Colonic mucosa (tissue), 4 donors: ENCODE data around the gene ACOD1. TPM values are rescaled to one million over a fixed set of nuclear protein-coding genes. Genes with fewer than 3 reads are reported as not detected.
"Not testable (repeated sequence)": the region's sequence is repeated elsewhere in the genome, so short reads cannot be mapped to it uniquely, and the experiment has no call there.

Source experiments
- DNase-seq: peaks from one replicate; pipeline ENCODE4 v3.0.0-alpha.2; 2020
- H3K27ac ChIP-seq: fragments of 200-600 bp; one replicate; pipeline ENCODE4 v1.8.0; 2021
- H3K27me3 ChIP-seq: fragments of 200-600 bp; one replicate; pipeline ENCODE4 v1.8.0; 2021
- H3K36me3 ChIP-seq: fragments of 200-600 bp; one replicate; pipeline ENCODE4 v1.8.0; 2021
- H3K4me1 ChIP-seq: fragments of 200-600 bp; one replicate; pipeline ENCODE4 v1.8.0; 2021; ENCODE audit warnings: mild to moderate bottlenecking
- H3K4me3 ChIP-seq: fragments of 200-600 bp; one replicate; pipeline ENCODE4 v1.8.0; 2021
- H3K9ac ChIP-seq, 2 donors: one replicate each; pipeline ENCODE4 v1.7.0; 2013; ENCODE audit warnings: control low read depth in 2 of 2, low read depth in 2 of 2, low read length in 2 of 2
- H3K9me3 ChIP-seq: fragments of 200-600 bp; one replicate; pipeline ENCODE4 v1.8.0; 2021
- intact Hi-C: fragments of 100-400 bp; cut with DNase I; formaldehyde crosslinking; loops from one replicate; pipeline ENCODE4 v1.14.1; 2022
- total RNA-seq, 2 donors: library from RNA; stranded (reverse); fragmentation: NEBNext Ultra II Directional in 1 of 2; extraction: Animal tissue kit (Norgen Biotek cat#: 25700) in 1 of 2; gene quantifications; one replicate each; pipeline ENCODE4 v1.2.1, GENCODE V29; 2021
- TF ChIP-seq, protein P1 (sequence below): fragments of 200-600 bp; IDR thresholded peaks from one replicate; pipeline ENCODE4 v1.8.0; 2022; ENCODE audit warnings: antibody characterized with exemption, mild to moderate bottlenecking
- donor health status: healthy.
- donor health status: DM: no; HTN: no; CAD: no.
- donor health status: DM: no; HTN: no; CAD: no.

The ACOD1 gene
- total RNA-seq, 2 donors from 2014 or later, result not detected

DNA sequence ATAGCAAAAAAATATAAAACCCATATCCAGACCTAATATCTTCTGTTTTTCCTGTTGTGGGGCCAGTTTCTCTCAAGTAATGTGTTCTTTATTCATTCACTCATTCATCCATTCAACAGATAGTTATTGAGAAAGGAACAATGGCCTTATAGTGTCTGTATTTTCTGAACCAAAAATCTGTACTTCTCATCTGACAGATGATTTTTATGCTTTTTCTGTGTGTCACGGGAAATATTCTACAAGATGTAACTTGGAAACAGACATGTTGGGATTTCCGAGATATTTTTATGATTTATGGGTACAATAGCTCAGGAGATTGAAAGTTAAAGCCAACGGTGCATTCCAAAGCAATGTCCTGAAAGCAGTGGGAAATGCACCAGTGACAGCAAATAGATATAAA is 5.7 kb downstream of the ACOD1 start:
- Histone ChIP-seq H3K9ac (no peak overlapping the region), H3K27ac (no peak overlapping the region), H3K27me3 (no peaks in the 10 kb centered on the region), H3K36me3 (no peaks in the 10 kb centered on the region), H3K4me3 (no peak overlapping the region), H3K4me1 (no peaks in the 10 kb centered on the region), H3K9me3 (no peaks in the 10 kb centered on the region)
- TF ChIP-seq, protein P1, sequence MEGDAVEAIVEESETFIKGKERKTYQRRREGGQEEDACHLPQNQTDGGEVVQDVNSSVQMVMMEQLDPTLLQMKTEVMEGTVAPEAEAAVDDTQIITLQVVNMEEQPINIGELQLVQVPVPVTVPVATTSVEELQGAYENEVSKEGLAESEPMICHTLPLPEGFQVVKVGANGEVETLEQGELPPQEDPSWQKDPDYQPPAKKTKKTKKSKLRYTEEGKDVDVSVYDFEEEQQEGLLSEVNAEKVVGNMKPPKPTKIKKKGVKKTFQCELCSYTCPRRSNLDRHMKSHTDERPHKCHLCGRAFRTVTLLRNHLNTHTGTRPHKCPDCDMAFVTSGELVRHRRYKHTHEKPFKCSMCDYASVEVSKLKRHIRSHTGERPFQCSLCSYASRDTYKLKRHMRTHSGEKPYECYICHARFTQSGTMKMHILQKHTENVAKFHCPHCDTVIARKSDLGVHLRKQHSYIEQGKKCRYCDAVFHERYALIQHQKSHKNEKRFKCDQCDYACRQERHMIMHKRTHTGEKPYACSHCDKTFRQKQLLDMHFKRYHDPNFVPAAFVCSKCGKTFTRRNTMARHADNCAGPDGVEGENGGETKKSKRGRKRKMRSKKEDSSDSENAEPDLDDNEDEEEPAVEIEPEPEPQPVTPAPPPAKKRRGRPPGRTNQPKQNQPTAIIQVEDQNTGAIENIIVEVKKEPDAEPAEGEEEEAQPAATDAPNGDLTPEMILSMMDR, result no peak
- no peak for DNase-seq
- intact Hi-C loops, result no loop called here

DNA sequence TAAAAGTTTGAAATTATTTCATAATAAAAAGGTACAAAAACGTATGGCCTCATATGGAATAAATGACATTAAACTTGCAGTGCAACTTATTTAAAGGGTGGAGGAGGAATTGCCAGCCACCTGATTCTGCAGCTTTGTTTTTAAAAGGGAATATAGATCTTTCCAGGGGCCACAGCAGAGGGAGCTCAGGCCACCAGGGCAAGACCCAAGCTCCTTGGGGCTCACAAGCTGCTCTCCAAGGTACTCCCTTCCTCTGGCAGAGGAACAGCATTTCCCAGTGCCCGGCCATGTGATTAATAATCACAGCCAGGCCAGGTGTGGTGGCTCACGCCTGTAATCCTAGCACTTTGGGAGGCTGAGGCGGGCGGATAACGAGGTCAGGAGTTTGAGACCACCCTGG is 6.2 kb downstream of the ACOD1 start:
- Histone ChIP-seq H3K27ac (no peak overlapping the region), H3K9me3 (no peaks in the 10 kb centered on the region), H3K9ac (no peak overlapping the region), H3K4me3 (no peak overlapping the region), H3K4me1 (no peaks in the 10 kb centered on the region), H3K27me3 (no peaks in the 10 kb centered on the region), H3K36me3 (no peaks in the 10 kb centered on the region)
- intact Hi-C loops, result no loop called here
- no peak for DNase-seq
- TF ChIP-seq, protein P1, result no peak

DNA sequence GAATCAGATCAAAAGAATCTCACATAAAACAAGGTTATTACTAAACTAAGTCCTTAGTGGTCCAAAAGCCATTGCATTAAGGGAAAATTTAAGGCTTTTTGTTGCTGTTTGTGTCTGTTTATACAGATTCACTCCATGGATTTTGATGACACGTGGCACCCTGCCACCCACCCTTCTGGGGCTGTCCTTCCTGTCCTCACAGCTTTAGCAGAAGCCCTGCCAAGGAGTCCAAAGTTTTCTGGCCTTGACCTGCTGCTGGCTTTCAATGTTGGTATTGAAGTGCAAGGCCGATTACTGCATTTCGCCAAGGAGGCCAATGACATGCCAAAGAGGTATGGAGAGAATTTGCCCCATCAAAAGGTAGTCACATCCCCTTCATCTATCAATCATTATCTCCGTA is 6.9 kb downstream of the ACOD1 start:
- H3K36me3 ChIP-seq, result no peaks in the 10 kb centered on the region
- H3K27ac ChIP-seq, result no peak overlapping the region
- H3K9me3 ChIP-seq, result no peaks in the 10 kb centered on the region
- intact Hi-C loops, result no loop called here
- H3K4me3 ChIP-seq, result no peak overlapping the region
- no peaks in the 10 kb centered on the region for H3K27me3 ChIP-seq
- TF ChIP-seq, protein P1, result no peak
- H3K9ac ChIP-seq, result no peak overlapping the region
- DNase-seq, result no peak
- H3K4me1 ChIP-seq, result no peaks in the 10 kb centered on the region

DNA sequence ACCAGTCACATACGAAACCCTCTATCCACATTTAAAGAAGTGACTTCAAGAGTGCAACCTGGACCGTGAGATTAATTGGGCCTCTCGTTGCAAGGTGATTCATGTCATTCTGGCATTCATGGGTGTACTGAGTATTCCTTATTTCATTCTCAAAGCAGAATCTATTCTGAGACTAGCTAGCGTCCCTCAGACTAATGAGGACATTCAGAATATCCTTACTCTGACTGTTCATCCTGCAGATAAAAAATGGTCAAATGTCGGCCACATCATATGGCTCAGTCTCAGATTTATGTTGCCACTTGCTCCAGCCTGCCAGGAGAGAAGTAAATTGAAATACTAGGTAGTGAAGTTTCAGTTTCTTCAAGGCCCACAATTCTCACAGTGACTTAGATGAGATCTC is 7.3 kb downstream of the ACOD1 start:
- H3K36me3 ChIP-seq, result no peaks in the 10 kb centered on the region
- H3K27ac ChIP-seq, result no peak overlapping the region
- H3K9ac ChIP-seq, result no peak overlapping the region
- no peaks in the 10 kb centered on the region for H3K4me1 ChIP-seq
- TF ChIP-seq, protein P1, result no peak
- no peaks in the 10 kb centered on the region for H3K27me3 ChIP-seq
- no peak overlapping the region for H3K4me3 ChIP-seq
- no peaks in the 10 kb centered on the region for H3K9me3 ChIP-seq
- intact Hi-C loops, result no loop called here
- no peak for DNase-seq

DNA sequence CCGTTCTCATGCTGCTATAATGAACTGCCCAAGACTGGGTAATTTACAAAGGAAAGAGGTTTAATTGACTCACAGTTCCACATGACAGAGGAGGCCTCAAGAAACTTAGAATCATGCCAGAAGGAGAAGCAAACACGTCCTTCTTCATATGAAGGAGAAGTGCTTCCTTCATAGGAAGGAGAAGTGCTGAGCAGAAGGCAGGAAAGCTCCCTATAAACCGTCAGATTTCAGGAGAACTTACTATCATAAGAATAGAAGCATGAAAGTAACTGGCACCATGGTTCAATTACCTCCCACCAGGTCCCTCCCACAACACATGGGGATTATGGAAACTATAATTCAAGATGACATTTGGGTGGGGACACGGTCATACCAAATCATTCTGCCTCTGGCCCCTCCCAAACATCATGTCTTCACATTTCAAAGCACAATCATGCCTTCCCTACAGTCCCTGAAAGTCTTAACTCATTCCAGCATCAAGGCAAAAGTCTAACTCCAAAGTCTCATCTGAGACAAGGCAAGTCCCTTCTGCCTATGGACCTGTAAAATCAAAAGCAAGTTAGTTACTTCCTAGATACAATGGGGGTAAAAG is 10.6 kb downstream of the ACOD1 start:
- no peaks in the 10 kb centered on the region for H3K9me3 ChIP-seq
- H3K27ac ChIP-seq, result no peak overlapping the region
- DNase-seq, result no peak
- no peaks in the 10 kb centered on the region for H3K36me3 ChIP-seq
- H3K4me3 ChIP-seq, result no peak overlapping the region
- H3K4me1 ChIP-seq, result no peaks in the 10 kb centered on the region
- intact Hi-C loops, result no loop called here
- no peak overlapping the region for H3K9ac ChIP-seq
- H3K27me3 ChIP-seq, result no peaks in the 10 kb centered on the region
- TF ChIP-seq, protein P1, result no peak

DNA sequence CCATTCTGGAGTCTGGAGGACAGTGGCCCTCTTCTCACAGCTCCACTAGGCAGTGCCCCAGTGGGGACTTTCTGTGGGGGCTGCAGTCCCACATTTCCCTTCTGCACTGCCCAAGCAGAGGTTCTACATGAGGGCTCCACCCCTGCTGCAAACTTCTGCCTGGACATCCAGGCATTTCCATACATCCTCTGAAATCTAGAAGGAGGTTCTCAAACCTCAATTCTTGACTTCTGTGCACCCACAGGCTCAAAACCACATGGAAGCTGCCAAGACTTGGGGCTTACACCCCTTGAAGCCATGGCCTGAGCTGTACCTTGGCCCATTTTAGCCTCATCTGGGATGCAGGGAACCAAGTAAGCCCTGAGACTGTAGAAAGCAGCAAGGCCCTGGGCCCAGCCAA is 11.4 kb downstream of the ACOD1 start:
- H3K27me3 ChIP-seq, H3K27ac ChIP-seq, intact Hi-C loops, H3K4me3 ChIP-seq, H3K4me1 ChIP-seq, H3K9me3 ChIP-seq, DNase-seq, H3K9ac ChIP-seq, H3K36me3 ChIP-seq: not testable (repeated sequence)
